Muscle of back (tissue), 11 donors: ENCODE measurements around the gene TOB1. TPM values are rescaled to one million over a fixed set of nuclear protein-coding genes. Genes with fewer than 3 reads are reported as not detected.
A peak's percentile ranks its signal among the peaks of the same experiment; 100 is the strongest.
"Not testable (repeated sequence)": the region's sequence is repeated elsewhere in the genome, so short reads cannot be mapped to it uniquely, and the experiment has no call there.

Source experiments
- DNase-seq, 3 donors: peaks; one replicate each; pipeline versions ENCODE4 v3.0.0 to v3.0.0-alpha.2; 2013
- polyA plus RNA-seq, 10 donors: library from polyadenylated mRNA; unstranded; fragments of 120-200 nt; gene quantifications; one replicate each; pipeline ENCODE4 v1.2.1, GENCODE V29; 2013; ENCODE audit not compliant: insufficient read length in 10 of 10

Gene TOB1
- polyA plus RNA-seq, 10 donors: 42.7 to 80.0 (median 64.0) TPM

GRCh38 chr17:50872710-50873424, 6.7 kb upstream of the TOB1 start:
- DNase-seq: no peak

GRCh38 chr17:50871898-50872297, 5.7 kb upstream of the TOB1 start:
- DNase-seq: no peak

DNA sequence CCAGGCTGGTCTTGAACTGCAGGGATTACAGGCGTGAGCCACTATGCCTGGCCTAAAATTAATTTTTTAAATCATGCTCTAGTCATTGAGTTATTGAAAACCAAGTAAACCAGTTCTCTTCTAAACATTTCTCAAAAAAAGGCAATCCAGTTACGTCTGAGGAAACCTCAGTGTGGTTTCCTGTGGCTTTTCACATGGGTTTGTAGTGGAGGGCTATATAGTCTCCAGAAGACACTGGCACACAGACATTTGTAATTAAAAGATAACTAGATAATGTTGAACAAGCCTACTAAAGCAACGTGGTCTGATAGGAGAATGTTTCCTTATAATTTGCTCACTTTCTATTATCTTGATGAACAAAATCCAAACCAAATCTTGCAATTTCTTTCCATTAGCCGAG, 5.2 kb upstream of the TOB1 start:
- DNase-seq: no peak

GRCh38 chr17:50868602-50869001, 2.4 kb upstream of the TOB1 start:
- DNase-seq: no peak

GRCh38 chr17:50868140-50868438, 1.9 kb upstream of the TOB1 start:
- no peak for DNase-seq

DNA sequence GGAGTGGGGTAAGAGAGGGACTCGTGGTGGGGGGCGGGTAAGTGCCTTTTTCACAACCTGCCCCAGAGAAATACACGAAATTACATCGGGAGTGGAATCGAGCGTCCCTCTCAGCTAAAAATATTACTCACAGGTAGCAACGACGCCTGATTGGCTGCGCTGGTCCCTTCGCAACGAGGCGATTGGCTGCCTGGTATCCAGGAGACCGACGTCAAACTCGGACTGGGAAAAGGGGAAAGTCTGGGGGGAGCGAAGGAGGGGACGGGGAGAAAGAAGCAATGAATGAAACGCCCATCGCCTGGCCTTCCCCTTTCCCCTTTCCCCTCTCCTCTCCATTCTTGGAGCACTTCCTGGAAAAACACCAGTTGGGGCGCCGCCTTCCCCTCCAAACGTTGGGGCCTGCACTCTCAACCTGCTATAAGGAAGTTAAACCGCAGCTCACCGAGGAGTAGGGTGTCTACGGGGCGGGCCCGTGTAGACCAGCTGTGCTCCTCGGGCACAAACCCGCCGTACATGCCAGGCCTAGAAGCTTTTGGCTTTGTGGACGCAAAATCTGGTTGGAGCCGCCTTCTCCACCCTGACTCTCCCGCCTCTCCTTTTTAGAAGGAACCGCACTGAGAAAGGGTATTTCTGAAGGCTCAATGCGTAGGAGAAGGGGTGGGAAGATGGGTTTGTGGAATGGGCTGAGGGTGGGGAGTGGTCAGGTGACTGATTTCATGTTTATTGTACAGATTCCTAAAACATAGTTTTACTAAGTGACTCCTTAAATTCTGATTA, 1.4 kb upstream of the TOB1 start:
- peak; percentile 95 to 98 (median 97) for DNase-seq

GRCh38 chr17:50866950-50867362, 802 bp upstream of the TOB1 start:
- peak in 1 of 3 donors; percentile 96 for DNase-seq

DNA sequence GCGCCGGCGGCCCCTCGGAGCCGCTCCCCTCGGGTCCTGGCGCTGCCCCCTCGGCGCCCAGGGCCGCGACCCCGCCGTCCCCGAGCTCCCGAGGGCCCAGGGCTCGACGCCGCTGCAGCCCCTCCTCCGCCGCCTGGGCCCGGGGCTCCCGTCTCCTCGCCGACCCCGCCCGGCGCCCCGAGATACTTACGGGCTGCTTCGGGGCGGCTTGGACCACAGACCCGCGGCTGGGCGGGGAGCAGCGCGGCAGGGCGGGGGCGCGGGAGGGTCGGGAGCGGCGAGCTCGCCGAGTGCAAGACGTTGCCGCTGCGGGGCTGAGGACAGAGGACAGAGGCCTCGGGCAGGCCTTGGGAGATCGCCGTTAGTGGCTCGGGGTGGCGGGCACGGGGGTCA, 290 bp downstream of the TOB1 start:
- DNase-seq: no peak

DNA sequence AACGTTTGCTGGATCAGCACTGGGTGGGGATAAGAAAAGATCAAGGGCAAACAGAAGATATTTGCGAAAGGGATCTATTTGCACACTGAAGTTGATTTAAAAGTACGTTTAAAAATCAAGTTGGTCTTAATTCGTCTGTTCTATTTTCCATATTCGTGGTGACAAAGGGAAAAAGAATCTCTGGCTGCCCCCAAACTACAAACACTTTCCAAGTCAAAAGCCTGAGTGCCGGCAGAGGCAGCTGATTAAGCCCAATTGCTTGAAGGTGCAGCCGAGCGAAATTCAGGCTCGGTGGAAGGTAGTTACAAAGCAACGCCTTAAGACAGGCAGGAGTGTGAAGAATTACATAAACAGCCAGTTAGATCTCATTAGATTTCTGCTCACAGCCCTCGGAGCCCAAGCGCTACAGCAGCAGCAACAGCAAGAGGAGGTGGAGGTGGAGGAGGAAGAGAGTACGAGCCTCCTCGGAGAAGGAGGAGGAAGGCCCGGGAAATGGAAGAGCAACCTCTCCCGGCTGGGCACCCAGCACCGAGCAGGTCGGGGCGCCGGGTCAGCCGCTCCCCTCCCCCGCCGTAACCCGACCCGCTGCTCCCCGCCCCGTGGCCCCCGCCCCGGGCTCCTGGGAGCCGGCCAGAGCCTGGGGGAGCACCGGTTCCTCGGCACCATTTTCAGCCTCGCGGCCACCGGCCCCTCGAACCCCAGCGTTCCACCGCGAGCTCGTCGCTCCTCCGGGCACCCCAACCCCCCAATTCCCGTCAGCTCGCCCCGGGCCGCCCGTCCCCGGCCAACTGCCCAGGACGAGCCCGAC, 890 bp downstream of the TOB1 start:
- DNase-seq: peak; percentile 59 to 85 (median 67)

DNA sequence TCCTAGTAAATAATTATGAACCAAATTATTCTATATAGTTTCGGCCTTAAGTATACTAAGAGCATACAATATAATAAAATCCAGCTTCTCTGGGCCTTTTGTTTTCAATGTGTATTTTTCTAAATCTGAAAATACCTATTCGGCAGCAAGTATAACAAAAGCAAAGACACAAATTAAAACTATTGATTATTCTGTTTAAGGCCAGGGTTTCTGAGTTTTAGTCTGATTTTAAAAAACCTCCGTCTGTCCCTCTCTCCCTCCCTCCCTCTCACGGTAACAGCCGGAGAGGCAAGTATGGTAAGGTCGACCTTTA, 1.5 kb downstream of the TOB1 start:
- no peak for DNase-seq

- DNase-seq: no peak
Measured at GRCh38 chr17:50863931-50864330, 2.2 kb downstream of the TOB1 start.

- no peak for DNase-seq
Measured at GRCh38 chr17:50863221-50863843, 2.8 kb downstream of the TOB1 start.

DNA sequence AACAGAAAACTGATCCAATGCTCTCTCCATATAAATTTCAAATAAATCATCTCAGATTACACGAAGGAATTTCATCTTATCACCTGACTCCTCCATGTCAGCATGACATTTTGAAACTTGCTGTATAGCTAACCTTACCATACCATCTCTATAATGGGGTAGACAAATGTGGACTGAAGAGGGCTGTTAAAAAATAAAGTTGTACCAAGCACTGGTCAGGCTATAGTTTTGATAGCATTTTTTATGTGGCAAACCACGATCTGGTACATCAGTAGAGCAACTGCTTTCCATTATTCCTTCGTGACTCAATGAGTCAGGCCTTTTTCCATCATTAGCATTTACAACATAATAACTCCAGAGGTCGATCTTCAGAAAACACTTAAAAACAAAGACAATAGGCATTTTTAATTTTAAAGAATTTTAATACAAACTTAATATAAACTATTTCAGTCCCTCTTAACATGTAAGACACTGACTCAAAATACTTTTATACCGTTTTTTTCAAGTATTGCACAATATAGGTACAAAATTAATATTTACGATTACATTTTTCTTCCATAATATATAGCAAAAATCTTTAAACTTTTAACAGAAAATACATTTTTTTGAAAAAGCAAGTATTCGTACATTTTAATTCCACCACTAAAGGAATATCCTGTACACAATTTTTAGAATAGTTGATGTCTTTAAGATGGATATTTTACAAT, 4.2 kb downstream of the TOB1 start:
- no peak for DNase-seq

GRCh38 chr17:50861334-50861676, 4.8 kb downstream of the TOB1 start:
- DNase-seq: no peak

DNA sequence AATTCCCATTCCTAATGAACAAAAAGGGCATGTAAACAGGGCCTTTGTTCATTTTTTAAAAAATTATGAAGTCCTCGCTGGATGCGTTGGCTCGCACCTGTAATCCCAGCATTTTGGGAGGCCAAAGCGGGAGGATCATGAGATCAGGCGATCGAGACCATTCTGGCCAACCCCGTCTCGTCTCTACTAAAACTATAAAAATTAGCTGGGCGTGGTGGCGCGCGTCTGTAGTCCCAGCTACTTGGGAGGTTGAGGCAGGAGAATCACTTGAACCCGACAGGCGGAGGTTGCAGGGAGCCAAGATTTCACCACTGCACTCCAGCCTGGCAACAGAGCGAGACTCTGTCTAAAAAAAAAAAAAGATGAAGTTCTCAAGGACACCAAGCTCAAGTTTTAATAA, 6.4 kb downstream of the TOB1 start:
- DNase-seq: not testable (repeated sequence)

- no peak for DNase-seq
Measured at GRCh38 chr17:50858486-50859225, 7.5 kb downstream of the TOB1 start.

DNA sequence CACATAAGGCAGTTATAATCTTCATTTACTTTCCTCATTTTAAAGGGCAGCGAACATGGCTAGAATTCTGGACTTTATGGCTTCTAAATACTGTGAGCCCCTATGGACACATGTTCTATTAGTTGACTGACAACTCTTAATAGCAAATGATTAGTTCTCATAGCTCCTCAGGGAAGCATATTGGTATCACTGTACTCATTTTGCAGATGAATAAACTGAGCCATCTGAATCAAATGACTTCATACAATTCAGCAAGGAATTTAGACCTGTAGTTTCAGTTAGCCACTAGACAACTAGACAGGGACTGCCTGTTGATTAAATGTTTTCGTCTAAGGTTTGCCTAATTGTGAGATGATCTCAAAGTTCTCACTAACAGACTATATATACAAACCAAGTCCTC, 9.7 kb downstream of the TOB1 start:
- DNase-seq: no peak

- DNase-seq: no peak
Measured at GRCh38 chr17:50855708-50856330, 10.3 kb downstream of the TOB1 start.

DNA sequence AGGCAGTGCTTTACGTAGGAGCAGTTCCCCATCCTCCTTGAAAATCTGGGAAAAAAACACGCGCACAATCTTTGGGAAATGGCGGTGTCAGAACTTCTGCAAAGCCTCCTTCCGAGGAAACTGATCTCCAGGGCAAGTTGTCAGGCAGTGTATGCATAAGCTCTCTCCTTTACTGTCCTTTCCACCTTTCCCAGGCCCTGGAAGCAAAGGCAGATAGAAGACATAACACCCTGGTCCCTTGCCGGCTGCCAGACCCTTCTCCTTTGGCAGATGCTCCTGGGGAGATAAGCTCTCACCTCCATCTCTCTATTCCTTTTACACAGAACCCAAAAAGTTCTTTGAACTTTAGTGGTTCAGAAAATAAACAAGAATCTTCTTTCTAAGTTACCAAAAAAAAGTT, 12.4 kb downstream of the TOB1 start:
- no peak for DNase-seq

GRCh38 chr17:50853015-50853615, 13.0 kb downstream of the TOB1 start:
- DNase-seq: no peak
